HepG2 (cell line): ENCODE data around the gene TEKTIP1. TPM values are rescaled to one million over a fixed set of nuclear protein-coding genes. Genes with fewer than 3 reads are reported as not detected.

Experiments
- DPF2 ChIP-seq: sonication (generic); formaldehyde crosslinking; IDR thresholded peaks from 2 replicates; pipeline ENCODE4 v1.4.0; 2020; ENCODE audit warnings: mild to moderate bottlenecking, low read depth, missing genetic modification reagents, borderline replicate concordance
- GATAD1 ChIP-seq: IDR thresholded peaks from 2 replicates; pipeline ENCODE4 v1.6.1; 2016; ENCODE audit warnings: missing genetic modification reagents, missing compliant biosample characterization
- MAFF ChIP-seq: IDR thresholded peaks from 2 replicates; pipeline ENCODE4 v1.6.1; 2011; ENCODE audit warnings: low read depth, low read length, improper control_type of control experiment
- MIER3 ChIP-seq: IDR thresholded peaks from 2 replicates; pipeline ENCODE4 v1.6.1; 2016; ENCODE audit warnings: missing compliant biosample characterization, borderline replicate concordance
- RARG ChIP-seq: sonication (generic); formaldehyde crosslinking; IDR thresholded peaks from 2 replicates; pipeline ENCODE4 v1.4.0; 2020; ENCODE audit warnings: low read depth, mild to moderate bottlenecking, missing genetic modification reagents
- SMAD1 ChIP-seq: sonication (generic); formaldehyde crosslinking; IDR thresholded peaks from 2 replicates; pipeline ENCODE4 v1.4.0; 2020; ENCODE audit warnings: missing genetic modification reagents, low read depth, mild to moderate bottlenecking, borderline replicate concordance
- THAP9 ChIP-seq: sonication (generic); formaldehyde crosslinking; IDR thresholded peaks from 2 replicates; pipeline ENCODE4; 2020; ENCODE audit warnings: missing genetic modification reagents, mild to moderate bottlenecking, borderline replicate concordance
- ZHX1 ChIP-seq: sonication (generic); formaldehyde crosslinking; IDR thresholded peaks from 2 replicates; pipeline ENCODE4 v1.8.1; 2022; ENCODE audit warnings: low read depth, mild to moderate bottlenecking, missing genetic modification reagents
- ZNF207 ChIP-seq: fragments of 450-650 bp; IDR thresholded peaks from 2 replicates; pipeline ENCODE4 v1.6.1; 2016; ENCODE audit warnings: antibody characterized with exemption, borderline replicate concordance
- ZNF335 ChIP-seq: sonication (generic); formaldehyde crosslinking; IDR thresholded peaks from 2 replicates; pipeline ENCODE4 v1.4.0; 2020; ENCODE audit warnings: missing genetic modification reagents
- ZNF678 ChIP-seq: sonication (generic); formaldehyde crosslinking; IDR thresholded peaks from 2 replicates; pipeline ENCODE4 v1.4.0; 2020; ENCODE audit warnings: mild to moderate bottlenecking, missing genetic modification reagents
- ZNF878 ChIP-seq: sonication (generic); formaldehyde crosslinking; IDR thresholded peaks from 2 replicates; pipeline ENCODE4 v1.8.1; 2023; ENCODE audit warnings: mild to moderate bottlenecking, missing genetic modification reagents, moderate library complexity
- polyA plus RNA-seq, 8 experiments: library from polyadenylated mRNA; depleted of rRNA in 3 of 8; stranded (reverse) in 7 of 8; unstranded in 1 of 8; fragments of >200 nt; fragmentation: Illumina TruSeq in 4 of 8; extraction: Trizol in 4 of 8; gene quantifications; 2 replicates each; pipeline versions ENCODE4 v1.2.1 to v1.2.3, GENCODE V29; 2011 to 2016; ENCODE audit warnings: low read depth in 4 of 8, missing spikeins in 1 of 8, mixed read lengths in 1 of 8; ENCODE audit not compliant: insufficient read depth in 1 of 8
- total RNA-seq, 5 experiments: library from RNA; depleted of rRNA; stranded (reverse); fragments of >200 nt; fragmentation: Illumina TruSeq; extraction: Trizol; gene quantifications; 2 replicates each; pipeline ENCODE4 v1.2.3, GENCODE V29; 2016; ENCODE audit warnings: low read depth in 1 of 5
- TF ChIP-seq, protein P1 (sequence below): IDR thresholded peaks from 2 replicates; pipeline ENCODE4 v1.6.1; 2016; ENCODE audit warnings: missing biosample characterization, missing genetic modification reagents, low read depth
- TF ChIP-seq, protein P2 (sequence below): sonication (generic); formaldehyde crosslinking; IDR thresholded peaks from 2 replicates; pipeline ENCODE4 v1.4.0; 2020; ENCODE audit warnings: missing genetic modification reagents
- TF ChIP-seq, protein P3 (sequence below): sonication (generic); formaldehyde crosslinking; IDR thresholded peaks from 2 replicates; pipeline ENCODE4 v1.5.1; 2020; ENCODE audit warnings: mild to moderate bottlenecking, missing genetic modification reagents, borderline replicate concordance
- TF ChIP-seq, protein P4 (sequence below): sonication (generic); formaldehyde crosslinking; conservative IDR thresholded peaks from 2 replicates; pipeline ENCODE4 v1.4.0; 2020; ENCODE audit warnings: mild to moderate bottlenecking, missing genetic modification reagents, moderate library complexity

Gene TEKTIP1
- total and polyA plus RNA-seq, 2 of the 13 experiments (the other 11 are each of a cell fraction or from before 2014, with no cell fraction given) = not detected

GRCh38 chr19:3556978-3557460 is 18.0 kb downstream of the TEKTIP1 start (continued):
- no peak for TF ChIP-seq ZNF878 (CRISPR knock-in tag)
- TF ChIP-seq, protein P1, sequence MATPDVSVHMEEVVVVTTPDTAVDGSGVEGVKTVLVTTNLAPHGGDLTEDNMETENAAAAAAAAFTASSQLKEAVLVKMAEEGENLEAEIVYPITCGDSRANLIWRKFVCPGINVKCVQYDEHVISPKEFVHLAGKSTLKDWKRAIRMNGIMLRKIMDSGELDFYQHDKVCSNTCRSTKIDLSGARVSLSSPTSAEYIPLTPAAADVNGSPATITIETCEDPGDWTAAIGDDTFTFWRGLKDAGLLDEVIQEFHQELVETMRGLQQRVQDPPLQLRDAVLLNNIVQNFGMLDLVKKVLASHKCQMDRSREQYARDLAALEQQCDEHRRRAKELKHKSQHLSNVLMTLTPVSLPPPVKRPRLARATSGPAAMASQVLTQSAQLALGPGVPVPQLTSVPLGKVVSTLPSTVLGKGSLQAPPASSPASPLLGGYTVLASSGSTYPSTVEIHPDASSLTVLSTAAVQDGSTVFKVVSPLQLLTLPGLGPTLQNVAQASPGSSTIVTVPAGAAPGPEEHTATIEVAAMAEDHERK (CRISPR knock-in tag) = no peak
- no peak for TF ChIP-seq MIER3
- TF ChIP-seq, protein P2, sequence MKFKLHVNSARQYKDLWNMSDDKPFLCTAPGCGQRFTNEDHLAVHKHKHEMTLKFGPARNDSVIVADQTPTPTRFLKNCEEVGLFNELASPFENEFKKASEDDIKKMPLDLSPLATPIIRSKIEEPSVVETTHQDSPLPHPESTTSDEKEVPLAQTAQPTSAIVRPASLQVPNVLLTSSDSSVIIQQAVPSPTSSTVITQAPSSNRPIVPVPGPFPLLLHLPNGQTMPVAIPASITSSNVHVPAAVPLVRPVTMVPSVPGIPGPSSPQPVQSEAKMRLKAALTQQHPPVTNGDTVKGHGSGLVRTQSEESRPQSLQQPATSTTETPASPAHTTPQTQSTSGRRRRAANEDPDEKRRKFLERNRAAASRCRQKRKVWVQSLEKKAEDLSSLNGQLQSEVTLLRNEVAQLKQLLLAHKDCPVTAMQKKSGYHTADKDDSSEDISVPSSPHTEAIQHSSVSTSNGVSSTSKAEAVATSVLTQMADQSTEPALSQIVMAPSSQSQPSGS (CRISPR knock-in tag) = no peak
- TF ChIP-seq ZNF678 (CRISPR knock-in tag) = no peak
- TF ChIP-seq MAFF = no peak
- TF ChIP-seq RARG (CRISPR knock-in tag) = no peak
- TF ChIP-seq DPF2 = no peak
- TF ChIP-seq ZNF335 = no peak
- TF ChIP-seq, protein P3, sequence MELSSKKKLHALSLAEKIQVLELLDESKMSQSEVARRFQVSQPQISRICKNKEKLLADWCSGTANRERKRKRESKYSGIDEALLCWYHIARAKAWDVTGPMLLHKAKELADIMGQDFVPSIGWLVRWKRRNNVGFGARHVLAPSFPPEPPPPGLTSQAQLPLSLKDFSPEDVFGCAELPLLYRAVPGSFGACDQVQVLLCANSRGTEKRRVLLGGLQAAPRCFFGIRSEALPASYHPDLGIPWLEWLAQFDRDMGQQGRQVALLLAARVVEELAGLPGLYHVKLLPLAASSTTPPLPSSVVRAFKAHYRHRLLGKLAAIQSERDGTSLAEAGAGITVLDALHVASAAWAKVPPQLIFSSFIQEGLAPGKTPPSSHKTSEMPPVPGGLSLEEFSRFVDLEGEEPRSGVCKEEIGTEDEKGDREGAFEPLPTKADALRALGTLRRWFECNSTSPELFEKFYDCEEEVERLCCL (CRISPR knock-in tag) = no peak
- no peak for TF ChIP-seq GATAD1 (CRISPR knock-in tag)
- no peak for TF ChIP-seq ZNF207
- TF ChIP-seq, protein P4, sequence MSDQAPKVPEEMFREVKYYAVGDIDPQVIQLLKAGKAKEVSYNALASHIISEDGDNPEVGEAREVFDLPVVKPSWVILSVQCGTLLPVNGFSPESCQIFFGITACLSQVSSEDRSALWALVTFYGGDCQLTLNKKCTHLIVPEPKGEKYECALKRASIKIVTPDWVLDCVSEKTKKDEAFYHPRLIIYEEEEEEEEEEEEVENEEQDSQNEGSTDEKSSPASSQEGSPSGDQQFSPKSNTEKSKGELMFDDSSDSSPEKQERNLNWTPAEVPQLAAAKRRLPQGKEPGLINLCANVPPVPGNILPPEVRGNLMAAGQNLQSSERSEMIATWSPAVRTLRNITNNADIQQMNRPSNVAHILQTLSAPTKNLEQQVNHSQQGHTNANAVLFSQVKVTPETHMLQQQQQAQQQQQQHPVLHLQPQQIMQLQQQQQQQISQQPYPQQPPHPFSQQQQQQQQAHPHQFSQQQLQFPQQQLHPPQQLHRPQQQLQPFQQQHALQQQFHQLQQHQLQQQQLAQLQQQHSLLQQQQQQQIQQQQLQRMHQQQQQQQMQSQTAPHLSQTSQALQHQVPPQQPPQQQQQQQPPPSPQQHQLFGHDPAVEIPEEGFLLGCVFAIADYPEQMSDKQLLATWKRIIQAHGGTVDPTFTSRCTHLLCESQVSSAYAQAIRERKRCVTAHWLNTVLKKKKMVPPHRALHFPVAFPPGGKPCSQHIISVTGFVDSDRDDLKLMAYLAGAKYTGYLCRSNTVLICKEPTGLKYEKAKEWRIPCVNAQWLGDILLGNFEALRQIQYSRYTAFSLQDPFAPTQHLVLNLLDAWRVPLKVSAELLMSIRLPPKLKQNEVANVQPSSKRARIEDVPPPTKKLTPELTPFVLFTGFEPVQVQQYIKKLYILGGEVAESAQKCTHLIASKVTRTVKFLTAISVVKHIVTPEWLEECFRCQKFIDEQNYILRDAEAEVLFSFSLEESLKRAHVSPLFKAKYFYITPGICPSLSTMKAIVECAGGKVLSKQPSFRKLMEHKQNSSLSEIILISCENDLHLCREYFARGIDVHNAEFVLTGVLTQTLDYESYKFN (CRISPR knock-in tag) = no peak
- no peak; the same call in 1 of the 2 replicates for TF ChIP-seq ZHX1 (CRISPR knock-in tag)
- TF ChIP-seq THAP9 (CRISPR knock-in tag) = no peak
- TF ChIP-seq SMAD1 (CRISPR knock-in tag) = no peak
